ENCODE measurements around the gene SARDH. TPM values are rescaled to one million over a fixed set of nuclear protein-coding genes. Genes with fewer than 3 reads are reported as not detected.

The SARDH gene
- total and polyA plus RNA-seq, 2 donors (not counting 1 experiment from before 2014, with no cell fraction given): 0.03 to 0.07 TPM

DNA sequence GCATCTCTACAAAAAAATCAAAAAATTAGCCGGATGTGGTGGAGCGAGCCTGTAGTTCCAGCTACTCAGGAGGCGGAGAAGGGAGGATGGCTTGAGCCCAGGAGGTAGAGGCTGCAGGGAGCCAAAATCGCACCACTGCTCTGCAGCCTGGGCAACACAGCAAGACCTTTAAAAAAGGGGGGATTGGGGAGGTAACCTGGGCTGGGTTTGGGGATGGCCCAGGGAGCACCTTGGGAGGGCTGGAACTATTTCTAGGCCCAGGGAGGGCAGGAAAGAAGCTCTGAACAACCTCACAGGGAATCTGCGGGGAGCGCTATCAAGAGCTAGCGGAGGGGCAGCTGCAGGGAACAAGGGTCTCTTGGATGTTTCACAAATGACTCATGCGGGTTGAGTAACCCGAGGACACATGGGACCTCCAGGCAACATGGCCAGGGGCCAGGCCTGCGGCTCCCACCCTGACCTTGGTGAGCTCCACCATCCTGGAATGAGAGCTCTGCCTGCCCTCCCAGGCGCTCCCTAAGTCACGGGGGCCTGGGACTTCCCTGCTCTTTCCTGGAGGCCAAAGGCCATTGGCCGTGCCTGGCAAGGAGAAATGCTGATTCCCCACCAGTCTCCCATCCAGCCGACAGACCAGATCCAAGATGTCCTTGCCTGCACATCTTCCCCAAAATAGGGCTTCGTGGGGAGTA lies 23.4 kb downstream of the SARDH start:
- POLR2A ChIA-PET: no interaction called here

DNA sequence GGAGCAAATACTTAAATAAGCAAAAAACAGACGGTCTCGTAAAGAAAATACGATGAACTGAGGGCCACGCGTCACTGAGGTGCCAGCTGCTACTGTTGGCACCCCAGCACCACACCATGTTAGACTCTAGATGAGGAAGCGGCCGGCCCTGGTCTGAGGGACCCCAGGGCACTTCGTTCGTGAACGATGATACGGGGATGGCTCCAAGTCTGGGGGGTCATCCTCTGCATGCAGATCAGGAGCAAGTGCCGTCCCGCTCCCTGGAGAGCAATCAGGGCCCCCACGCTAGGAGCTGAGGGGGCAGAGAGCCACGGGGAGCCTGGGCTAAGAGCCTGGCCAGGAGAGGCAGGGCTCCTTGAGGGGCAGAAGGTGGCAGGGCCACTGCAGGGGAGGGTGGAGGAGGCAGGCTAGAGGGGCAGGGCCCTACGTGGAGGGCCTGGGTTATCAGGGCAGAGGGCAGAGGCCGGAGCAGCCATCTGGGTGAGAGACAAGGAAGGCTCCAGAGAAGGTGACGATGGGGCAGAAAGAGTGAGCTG lies 24.1 kb downstream of the SARDH start:
- Histone ChIP-seq H3K4me1 (ENCODE audit: control insufficient read depth in 2 of 2, insufficient read depth in 2 of 2, low read length in 2 of 2) (peaks cover 0 to 16% of the 10 kb centered on the region in 2 donors), H3K9ac (ENCODE audit: low read length) (no peak overlapping the region), H3K27ac (ENCODE audit: low read length in 2 of 2) (no peak overlapping the region), H4K20me1 (ENCODE audit: control insufficient read depth, insufficient read depth, low read length, poor library complexity, severe bottlenecking) (no peaks in the 10 kb centered on the region), H3K36me3 (replicated peaks in 1 of 2; ENCODE audit: control extremely low read depth in 1 of 2, control insufficient read depth in 1 of 2, extremely low read depth in 1 of 2, insufficient read depth in 2 of 2, low read length in 1 of 2) (no peaks in the 10 kb centered on the region), H3K4me2 (replicated peaks; ENCODE audit: low read depth, low read length, poor library complexity, severe bottlenecking) (no peak overlapping the region), H3K4me3 (ENCODE audit: control extremely low read depth in 1 of 5, extremely low read depth in 1 of 5, insufficient read depth in 1 of 5, low read depth in 2 of 5, low read length in 4 of 5) (no peak overlapping the region), H3K9me3 (ENCODE audit: control extremely low read depth in 1 of 3, control insufficient read depth in 2 of 3, insufficient read depth in 1 of 3, low read length in 2 of 3) (no peaks in the 10 kb centered on the region), H3K27me3 (replicated peaks in 1 of 4; ENCODE audit: control extremely low read depth in 1 of 4, control insufficient read depth in 3 of 4, insufficient read depth in 4 of 4, low read length in 3 of 4) (peaks cover 0 to 18% (median 0%) of the 10 kb centered on the region in 4 experiments), H2AFZ (ENCODE audit: insufficient read depth, low read depth, low read length, poor library complexity, severe bottlenecking) (no peak overlapping the region), H3K79me2 (ENCODE audit: control insufficient read depth, insufficient read depth, low read length) (no peaks in the 10 kb centered on the region)
- ATAC-seq (ENCODE audit: low read depth) (no peak), DNase-seq (no peak)
- POLR2A ChIA-PET: no interaction called here
- 91% methylated on average over 18 of the region's 18 CpGs for WGBS (ENCODE audit: insufficient coverage)
- intact Hi-C loops (cut with micrococcal nuclease): no loop called here
- peaks cover 15% of the 10 kb centered on the region for H3K4me1 Mint-ChIP-seq
- no peak for TF ChIP-seq EZH2 (IDR thresholded peaks at IDR 0.05; ENCODE audit: borderline replicate concordance, insufficient read depth, low read depth, low read length, poor library complexity, severe bottlenecking)
- TF ChIP-seq, protein P1, sequence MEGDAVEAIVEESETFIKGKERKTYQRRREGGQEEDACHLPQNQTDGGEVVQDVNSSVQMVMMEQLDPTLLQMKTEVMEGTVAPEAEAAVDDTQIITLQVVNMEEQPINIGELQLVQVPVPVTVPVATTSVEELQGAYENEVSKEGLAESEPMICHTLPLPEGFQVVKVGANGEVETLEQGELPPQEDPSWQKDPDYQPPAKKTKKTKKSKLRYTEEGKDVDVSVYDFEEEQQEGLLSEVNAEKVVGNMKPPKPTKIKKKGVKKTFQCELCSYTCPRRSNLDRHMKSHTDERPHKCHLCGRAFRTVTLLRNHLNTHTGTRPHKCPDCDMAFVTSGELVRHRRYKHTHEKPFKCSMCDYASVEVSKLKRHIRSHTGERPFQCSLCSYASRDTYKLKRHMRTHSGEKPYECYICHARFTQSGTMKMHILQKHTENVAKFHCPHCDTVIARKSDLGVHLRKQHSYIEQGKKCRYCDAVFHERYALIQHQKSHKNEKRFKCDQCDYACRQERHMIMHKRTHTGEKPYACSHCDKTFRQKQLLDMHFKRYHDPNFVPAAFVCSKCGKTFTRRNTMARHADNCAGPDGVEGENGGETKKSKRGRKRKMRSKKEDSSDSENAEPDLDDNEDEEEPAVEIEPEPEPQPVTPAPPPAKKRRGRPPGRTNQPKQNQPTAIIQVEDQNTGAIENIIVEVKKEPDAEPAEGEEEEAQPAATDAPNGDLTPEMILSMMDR (IDR thresholded peaks at IDR 0.05): no peak
- peaks cover 28% of the 10 kb centered on the region for H3K27me3 Mint-ChIP-seq
- CTCF ChIA-PET: interaction anchor here (1.6 kb wide), 1 partner anchor 29 kb away, joined by 4 read pairs; no protein-coding TSS in a partner anchor
- H3K9me3 Mint-ChIP-seq (ENCODE audit: insufficient read depth): no peaks in the 10 kb centered on the region
- H3K27ac Mint-ChIP-seq: no peak overlapping the region
- H3K4me3 Mint-ChIP-seq: no peak overlapping the region

More for the DNA sequence above, 23.4 kb downstream of the SARDH start:
- CTCF ChIA-PET: interaction anchor here (1.6 kb wide), 1 partner anchor 28 kb away, joined by 4 read pairs; no protein-coding TSS in a partner anchor
- intact Hi-C loops (cut with micrococcal nuclease): no loop called here
- Histone ChIP-seq H3K27me3 (replicated peaks in 1 of 4; ENCODE audit: control extremely low read depth in 1 of 4, control insufficient read depth in 3 of 4, insufficient read depth in 4 of 4, low read length in 3 of 4) (peaks cover 0 to 18% (median 0%) of the 10 kb centered on the region in 4 experiments), H2AFZ (ENCODE audit: insufficient read depth, low read depth, low read length, poor library complexity, severe bottlenecking) (no peak overlapping the region), H3K9ac (ENCODE audit: low read length) (no peak overlapping the region), H3K9me3 (ENCODE audit: control extremely low read depth in 1 of 3, control insufficient read depth in 2 of 3, insufficient read depth in 1 of 3, low read length in 2 of 3) (peaks cover 0 to 2% (median 0%) of the 10 kb centered on the region in 3 donors), H3K36me3 (replicated peaks in 1 of 2; ENCODE audit: control extremely low read depth in 1 of 2, control insufficient read depth in 1 of 2, extremely low read depth in 1 of 2, insufficient read depth in 2 of 2, low read length in 1 of 2) (no peaks in the 10 kb centered on the region), H3K79me2 (ENCODE audit: control insufficient read depth, insufficient read depth, low read length) (no peaks in the 10 kb centered on the region), H3K4me2 (replicated peaks; ENCODE audit: low read depth, low read length, poor library complexity, severe bottlenecking) (no peak overlapping the region), H4K20me1 (ENCODE audit: control insufficient read depth, insufficient read depth, low read length, poor library complexity, severe bottlenecking) (no peaks in the 10 kb centered on the region), H3K4me1 (ENCODE audit: control insufficient read depth in 2 of 2, insufficient read depth in 2 of 2, low read length in 2 of 2) (peaks cover 0 to 9% of the 10 kb centered on the region in 2 donors), H3K4me3 (ENCODE audit: control extremely low read depth in 1 of 5, extremely low read depth in 1 of 5, insufficient read depth in 1 of 5, low read depth in 2 of 5, low read length in 4 of 5) (no peak overlapping the region), H3K27ac (ENCODE audit: low read length in 2 of 2) (no peak overlapping the region)
- WGBS (ENCODE audit: insufficient coverage): 92% methylated on average over 13 of the region's 15 CpGs
- DNase-seq: no peak
- Mint-ChIP-seq H3K4me3 (no peak overlapping the region), H3K9me3 (ENCODE audit: insufficient read depth) (no peaks in the 10 kb centered on the region), H3K27me3 (peaks cover 32% of the 10 kb centered on the region), H3K4me1 (peaks cover 8% of the 10 kb centered on the region), H3K27ac (no peak overlapping the region)
- TF ChIP-seq, protein P1 (IDR thresholded peaks at IDR 0.05): no peak
- no peak for TF ChIP-seq EZH2 (IDR thresholded peaks at IDR 0.05; ENCODE audit: borderline replicate concordance, insufficient read depth, low read depth, low read length, poor library complexity, severe bottlenecking)
- ATAC-seq (ENCODE audit: low read depth): no peak
